Measurements from ENCODE around the gene TTC28.

The TTC28 gene

DNA sequence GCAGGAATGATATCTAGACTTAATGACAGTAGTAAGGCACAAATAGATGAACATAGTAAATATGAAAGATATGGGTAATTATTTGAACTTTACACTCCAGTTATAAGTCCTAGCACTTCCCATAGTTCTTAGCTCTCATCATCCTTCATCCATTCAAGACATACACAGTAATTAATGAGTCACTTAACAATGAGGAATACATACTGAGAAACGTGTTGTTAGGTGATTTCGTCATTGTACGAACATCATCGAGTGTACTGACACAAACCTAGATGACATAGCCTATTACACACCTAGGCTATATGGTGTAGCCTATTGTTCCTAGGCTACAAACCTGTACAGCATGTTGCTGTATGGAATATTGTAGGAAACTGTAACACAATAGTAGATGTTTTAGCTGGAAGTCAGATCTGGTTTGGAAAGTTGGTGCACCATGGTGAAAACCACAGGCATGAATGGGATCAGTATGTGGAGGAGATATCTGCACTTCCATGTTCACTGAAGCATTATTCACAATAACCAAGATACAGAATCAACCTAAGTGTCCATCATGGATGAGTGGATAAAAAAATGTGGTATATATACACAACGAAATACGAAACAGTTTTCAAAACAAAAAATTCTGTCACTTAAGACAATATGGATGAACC is 530.7 kb downstream of the TTC28 start:
- H3K36me3 ChIP-seq (ENCODE audit: control insufficient read depth, insufficient read depth, low read length), result no peaks in the 10 kb centered on the region
- H3K9me3 ChIP-seq (ENCODE audit: control insufficient read depth, low read length), result no peaks in the 10 kb centered on the region
- H3K4me3 ChIP-seq (ENCODE audit: low read length), result no peak overlapping the region

GRCh38 chr22:28147401-28147800 is 532.2 kb downstream of the TTC28 start:
- Histone ChIP-seq H3K9me3 (ENCODE audit: control insufficient read depth, low read length) (no peaks in the 10 kb centered on the region), H3K9ac (ENCODE audit: low read length) (no peak overlapping the region), H3K4me1 (ENCODE audit: control insufficient read depth, insufficient read depth, low read length) (no peaks in the 10 kb centered on the region), H3K27me3 (ENCODE audit: control insufficient read depth, insufficient read depth, low read length) (no peaks in the 10 kb centered on the region), H3K36me3 (ENCODE audit: control insufficient read depth, insufficient read depth, low read length) (no peaks in the 10 kb centered on the region), H3K4me3 (ENCODE audit: low read length) (no peak overlapping the region)

More for the DNA sequence above, 530.7 kb downstream of the TTC28 start:
- Histone ChIP-seq H3K9ac (ENCODE audit: low read length) (no peak overlapping the region), H3K4me1 (ENCODE audit: control insufficient read depth, insufficient read depth, low read length) (no peaks in the 10 kb centered on the region), H3K27me3 (ENCODE audit: control insufficient read depth, insufficient read depth, low read length) (no peaks in the 10 kb centered on the region)

DNA sequence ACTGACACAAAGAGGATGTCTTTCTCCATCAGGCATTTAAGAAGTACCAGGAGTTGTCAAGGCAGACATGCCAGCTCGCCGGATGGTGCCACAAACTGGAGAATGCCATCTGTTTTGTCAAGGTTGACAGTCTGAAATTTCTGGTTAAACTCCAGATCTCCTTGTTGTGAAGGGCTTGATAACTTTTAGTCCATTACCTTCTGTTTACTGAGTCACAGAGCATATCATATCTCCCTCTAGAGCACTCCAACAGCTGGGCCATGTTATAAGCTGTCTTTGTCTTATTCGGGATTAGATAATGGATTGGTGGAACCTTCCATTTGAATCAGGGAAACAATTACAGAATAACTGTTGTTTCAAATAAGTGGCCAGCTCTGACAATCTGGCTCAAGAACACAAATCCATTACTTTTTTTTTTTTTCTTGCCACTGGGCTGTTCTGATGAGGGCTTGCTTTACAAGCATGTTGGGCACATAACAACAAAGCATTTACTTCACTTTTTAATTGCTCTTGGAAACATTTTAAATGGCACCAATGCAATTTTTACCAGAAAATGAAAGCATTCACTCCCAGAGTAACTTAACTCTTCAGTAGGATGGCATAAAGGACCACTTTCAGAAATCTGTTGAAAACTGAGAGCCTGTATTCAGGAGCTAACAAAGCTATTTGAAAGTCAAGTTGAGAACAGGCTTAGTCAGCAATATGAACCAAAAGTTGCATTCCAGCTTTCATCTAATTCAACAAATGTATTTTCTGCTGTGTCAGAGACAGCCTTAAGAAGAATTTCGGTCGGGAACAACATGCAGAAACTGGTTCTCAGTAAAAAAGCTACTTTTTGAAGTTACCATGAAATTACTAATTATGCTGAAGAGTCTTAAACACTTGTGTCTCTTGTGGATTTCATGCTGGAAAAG is 533.0 kb downstream of the TTC28 start:
- Histone ChIP-seq H3K9ac (ENCODE audit: low read length) (no peak overlapping the region), H3K9me3 (ENCODE audit: control insufficient read depth, low read length) (no peaks in the 10 kb centered on the region), H3K27me3 (ENCODE audit: control insufficient read depth, insufficient read depth, low read length) (no peaks in the 10 kb centered on the region), H3K36me3 (ENCODE audit: control insufficient read depth, insufficient read depth, low read length) (no peaks in the 10 kb centered on the region), H3K4me1 (ENCODE audit: control insufficient read depth, insufficient read depth, low read length) (no peaks in the 10 kb centered on the region), H3K4me3 (ENCODE audit: low read length) (no peak overlapping the region)

- Histone ChIP-seq H3K36me3 (ENCODE audit: control insufficient read depth, insufficient read depth, low read length) (no peaks in the 10 kb centered on the region), H3K27me3 (ENCODE audit: control insufficient read depth, insufficient read depth, low read length) (no peaks in the 10 kb centered on the region), H3K9me3 (ENCODE audit: control insufficient read depth, low read length) (no peaks in the 10 kb centered on the region), H3K4me1 (ENCODE audit: control insufficient read depth, insufficient read depth, low read length) (no peaks in the 10 kb centered on the region), H3K4me3 (ENCODE audit: low read length) (no peak overlapping the region), H3K9ac (ENCODE audit: low read length) (no peak overlapping the region)
Measured at GRCh38 chr22:28143961-28144745, 535.5 kb downstream of the TTC28 start.

DNA sequence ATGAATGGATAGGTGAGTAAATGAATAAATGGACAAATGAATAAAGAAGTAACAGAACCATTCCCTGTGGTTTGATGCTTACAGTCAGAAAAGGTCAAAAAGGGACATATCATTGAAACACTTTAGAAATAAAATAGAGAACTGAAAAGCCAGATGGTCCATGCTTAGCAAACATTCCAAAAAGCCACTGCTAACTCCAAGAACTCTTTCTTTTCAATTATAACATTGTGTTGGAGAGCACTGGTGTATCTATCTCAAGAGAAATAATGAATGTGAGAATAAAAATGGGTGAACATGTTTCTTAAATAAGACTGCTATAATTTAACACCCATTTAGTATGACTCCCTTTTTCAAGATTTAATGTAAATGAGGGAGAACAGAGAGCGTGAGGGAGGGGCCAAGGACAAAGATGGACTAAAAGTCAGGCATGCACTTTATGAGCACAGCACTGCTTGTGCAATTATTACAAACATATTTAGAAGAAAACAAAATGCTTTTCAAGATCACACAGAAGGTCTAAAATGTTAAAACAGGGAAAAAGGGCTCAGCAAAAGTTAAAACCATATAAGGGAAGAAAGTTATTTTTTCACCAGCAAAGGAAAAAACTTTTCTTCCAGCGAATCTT is 536.3 kb downstream of the TTC28 start:
- Histone ChIP-seq H3K27me3 (ENCODE audit: control insufficient read depth, insufficient read depth, low read length) (no peaks in the 10 kb centered on the region), H3K9ac (ENCODE audit: low read length) (no peak overlapping the region), H3K36me3 (ENCODE audit: control insufficient read depth, insufficient read depth, low read length) (no peaks in the 10 kb centered on the region), H3K9me3 (ENCODE audit: control insufficient read depth, low read length) (no peaks in the 10 kb centered on the region), H3K4me1 (ENCODE audit: control insufficient read depth, insufficient read depth, low read length) (no peaks in the 10 kb centered on the region), H3K4me3 (ENCODE audit: low read length) (no peak overlapping the region)

GRCh38 chr22:28142361-28142961 is 537.2 kb downstream of the TTC28 start:
- Histone ChIP-seq H3K27me3 (ENCODE audit: control insufficient read depth, insufficient read depth, low read length) (no peaks in the 10 kb centered on the region), H3K9me3 (ENCODE audit: control insufficient read depth, low read length) (no peaks in the 10 kb centered on the region), H3K36me3 (ENCODE audit: control insufficient read depth, insufficient read depth, low read length) (no peaks in the 10 kb centered on the region), H3K4me1 (ENCODE audit: control insufficient read depth, insufficient read depth, low read length) (no peaks in the 10 kb centered on the region), H3K4me3 (ENCODE audit: low read length) (no peak overlapping the region), H3K9ac (ENCODE audit: low read length) (no peak overlapping the region)

- no peaks in the 10 kb centered on the region for H3K27me3 ChIP-seq (ENCODE audit: control insufficient read depth, insufficient read depth, low read length)
- H3K9ac ChIP-seq (ENCODE audit: low read length), result no peak overlapping the region
- no peak overlapping the region for H3K4me3 ChIP-seq (ENCODE audit: low read length)
- H3K36me3 ChIP-seq (ENCODE audit: control insufficient read depth, insufficient read depth, low read length), result no peaks in the 10 kb centered on the region
- no peaks in the 10 kb centered on the region for H3K4me1 ChIP-seq (ENCODE audit: control insufficient read depth, insufficient read depth, low read length)
- no peaks in the 10 kb centered on the region for H3K9me3 ChIP-seq (ENCODE audit: control insufficient read depth, low read length)
Measured at GRCh38 chr22:28141614-28142013, 538.0 kb downstream of the TTC28 start.

- H3K36me3 ChIP-seq (ENCODE audit: control insufficient read depth, insufficient read depth, low read length), result no peaks in the 10 kb centered on the region
- no peaks in the 10 kb centered on the region for H3K4me1 ChIP-seq (ENCODE audit: control insufficient read depth, insufficient read depth, low read length)
- no peak overlapping the region for H3K4me3 ChIP-seq (ENCODE audit: low read length)
- no peaks in the 10 kb centered on the region for H3K27me3 ChIP-seq (ENCODE audit: control insufficient read depth, insufficient read depth, low read length)
- no peaks in the 10 kb centered on the region for H3K9me3 ChIP-seq (ENCODE audit: control insufficient read depth, low read length)
- no peak overlapping the region for H3K9ac ChIP-seq (ENCODE audit: low read length)
Measured at GRCh38 chr22:28139961-28140360, 539.7 kb downstream of the TTC28 start.

DNA sequence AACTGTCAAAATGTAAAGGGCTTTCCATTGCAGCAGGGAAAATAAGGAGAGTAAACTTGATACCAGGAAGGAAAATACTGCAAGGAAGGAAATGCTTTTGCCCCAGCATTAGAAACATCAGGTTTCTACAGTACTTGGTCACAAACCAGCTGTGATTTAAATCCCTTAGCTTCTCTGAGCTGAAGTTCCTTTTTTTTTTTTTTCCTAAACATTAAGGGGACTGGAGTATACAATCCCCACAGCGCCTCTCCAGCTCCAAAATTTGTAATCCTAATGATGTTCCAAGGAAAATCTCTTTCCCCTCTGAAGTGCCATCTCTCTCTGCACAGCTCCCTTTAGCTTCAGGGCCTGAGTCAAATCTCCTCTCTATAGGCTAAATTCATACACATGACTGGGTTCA is 540.1 kb downstream of the TTC28 start:
- Histone ChIP-seq H3K27me3 (ENCODE audit: control insufficient read depth, insufficient read depth, low read length) (no peaks in the 10 kb centered on the region), H3K36me3 (ENCODE audit: control insufficient read depth, insufficient read depth, low read length) (no peaks in the 10 kb centered on the region), H3K9me3 (ENCODE audit: control insufficient read depth, low read length) (no peaks in the 10 kb centered on the region), H3K4me3 (ENCODE audit: low read length) (no peak overlapping the region), H3K4me1 (ENCODE audit: control insufficient read depth, insufficient read depth, low read length) (no peaks in the 10 kb centered on the region), H3K9ac (ENCODE audit: low read length) (no peak overlapping the region)

GRCh38 chr22:28137036-28137435 is 542.6 kb downstream of the TTC28 start:
- no peak overlapping the region for H3K4me3 ChIP-seq (ENCODE audit: low read length)
- no peaks in the 10 kb centered on the region for H3K27me3 ChIP-seq (ENCODE audit: control insufficient read depth, insufficient read depth, low read length)

DNA sequence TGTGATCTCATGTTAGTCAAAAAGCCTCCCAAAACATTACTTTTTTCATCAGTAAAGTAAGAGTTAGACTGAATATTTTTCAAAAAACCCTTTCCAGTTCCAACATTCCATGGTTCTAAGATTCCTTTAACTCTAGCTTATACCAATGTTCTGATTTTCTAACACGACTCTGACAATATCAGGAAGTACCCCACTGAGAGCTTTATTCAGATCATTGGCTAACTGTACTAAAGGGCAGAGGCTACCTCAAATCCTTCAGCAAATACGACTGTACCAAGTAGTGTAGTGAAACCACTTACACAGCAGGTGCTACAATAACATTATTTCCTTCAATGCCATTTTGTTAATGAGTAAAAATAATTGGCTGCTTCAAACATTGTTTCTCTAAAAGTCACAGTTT is 547.2 kb downstream of the TTC28 start:
- H3K27me3 ChIP-seq (ENCODE audit: control insufficient read depth, insufficient read depth, low read length), result no peaks in the 10 kb centered on the region
- no peaks in the 10 kb centered on the region for H3K36me3 ChIP-seq (ENCODE audit: control insufficient read depth, insufficient read depth, low read length)
- no peak overlapping the region for H3K9ac ChIP-seq (ENCODE audit: low read length)
- no peaks in the 10 kb centered on the region for H3K9me3 ChIP-seq (ENCODE audit: control insufficient read depth, low read length)
- no peak overlapping the region for H3K4me3 ChIP-seq (ENCODE audit: low read length)
- no peaks in the 10 kb centered on the region for H3K4me1 ChIP-seq (ENCODE audit: control insufficient read depth, insufficient read depth, low read length)

More at GRCh38 chr22:28137036-28137435, 542.6 kb downstream of the TTC28 start:
- Histone ChIP-seq H3K9ac (ENCODE audit: low read length) (no peak overlapping the region), H3K9me3 (ENCODE audit: control insufficient read depth, low read length) (no peaks in the 10 kb centered on the region), H3K36me3 (ENCODE audit: control insufficient read depth, insufficient read depth, low read length) (no peaks in the 10 kb centered on the region), H3K4me1 (ENCODE audit: control insufficient read depth, insufficient read depth, low read length) (no peaks in the 10 kb centered on the region)
